GM12801 (cell line): Measurements from ENCODE around the gene FRMD4A.

Source experiments
- TF ChIP-seq, protein P1 (sequence below): IDR thresholded peaks from one replicate; pipeline ENCODE4 v1.5.1; 2011; ENCODE audit warnings: control low read depth; ENCODE audit not compliant: insufficient read length; ENCODE audit errors: extremely low read depth

FRMD4A gene

DNA sequence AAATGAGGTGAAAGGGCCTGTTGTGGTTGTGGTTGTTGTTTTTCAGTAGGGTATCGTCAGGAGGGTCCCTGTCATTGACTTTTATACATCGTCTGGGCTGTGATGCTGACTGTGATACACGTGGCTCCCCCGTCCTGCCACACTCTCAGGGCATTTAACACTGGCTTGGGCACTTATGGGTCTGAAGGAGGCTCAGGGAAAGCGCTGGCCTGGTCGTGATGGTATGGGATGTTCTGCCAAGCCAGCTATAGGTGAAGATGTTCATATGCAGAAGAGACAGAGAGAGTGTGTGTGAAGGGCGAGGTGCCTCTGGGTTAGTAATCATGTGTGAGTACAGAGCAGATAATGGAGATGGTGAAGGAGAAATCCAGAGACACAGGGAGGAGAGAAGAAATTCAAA lies 585.5 kb downstream of the FRMD4A start:
- TF ChIP-seq, protein P1, sequence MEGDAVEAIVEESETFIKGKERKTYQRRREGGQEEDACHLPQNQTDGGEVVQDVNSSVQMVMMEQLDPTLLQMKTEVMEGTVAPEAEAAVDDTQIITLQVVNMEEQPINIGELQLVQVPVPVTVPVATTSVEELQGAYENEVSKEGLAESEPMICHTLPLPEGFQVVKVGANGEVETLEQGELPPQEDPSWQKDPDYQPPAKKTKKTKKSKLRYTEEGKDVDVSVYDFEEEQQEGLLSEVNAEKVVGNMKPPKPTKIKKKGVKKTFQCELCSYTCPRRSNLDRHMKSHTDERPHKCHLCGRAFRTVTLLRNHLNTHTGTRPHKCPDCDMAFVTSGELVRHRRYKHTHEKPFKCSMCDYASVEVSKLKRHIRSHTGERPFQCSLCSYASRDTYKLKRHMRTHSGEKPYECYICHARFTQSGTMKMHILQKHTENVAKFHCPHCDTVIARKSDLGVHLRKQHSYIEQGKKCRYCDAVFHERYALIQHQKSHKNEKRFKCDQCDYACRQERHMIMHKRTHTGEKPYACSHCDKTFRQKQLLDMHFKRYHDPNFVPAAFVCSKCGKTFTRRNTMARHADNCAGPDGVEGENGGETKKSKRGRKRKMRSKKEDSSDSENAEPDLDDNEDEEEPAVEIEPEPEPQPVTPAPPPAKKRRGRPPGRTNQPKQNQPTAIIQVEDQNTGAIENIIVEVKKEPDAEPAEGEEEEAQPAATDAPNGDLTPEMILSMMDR, result no peak

DNA sequence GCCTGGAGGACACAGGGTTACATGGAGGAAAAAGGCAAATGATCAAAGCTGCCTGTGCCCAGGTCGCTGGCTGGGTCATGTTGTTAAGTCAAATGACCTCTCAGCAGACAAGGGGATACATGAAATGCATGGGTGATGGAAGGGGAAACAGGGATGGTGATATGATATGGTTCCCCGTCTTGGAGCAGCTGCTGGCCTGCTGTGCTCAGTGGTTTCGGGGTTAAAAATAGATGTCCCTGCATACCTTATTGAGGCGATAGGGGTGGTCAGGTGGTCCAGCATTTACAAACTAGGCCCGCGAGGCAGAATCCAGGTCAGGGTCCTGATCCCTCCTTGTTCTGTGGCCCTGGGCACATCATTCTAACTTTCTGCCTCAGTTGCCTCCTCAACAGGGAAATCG lies 586.8 kb downstream of the FRMD4A start:
- TF ChIP-seq, protein P1, result no peak

DNA sequence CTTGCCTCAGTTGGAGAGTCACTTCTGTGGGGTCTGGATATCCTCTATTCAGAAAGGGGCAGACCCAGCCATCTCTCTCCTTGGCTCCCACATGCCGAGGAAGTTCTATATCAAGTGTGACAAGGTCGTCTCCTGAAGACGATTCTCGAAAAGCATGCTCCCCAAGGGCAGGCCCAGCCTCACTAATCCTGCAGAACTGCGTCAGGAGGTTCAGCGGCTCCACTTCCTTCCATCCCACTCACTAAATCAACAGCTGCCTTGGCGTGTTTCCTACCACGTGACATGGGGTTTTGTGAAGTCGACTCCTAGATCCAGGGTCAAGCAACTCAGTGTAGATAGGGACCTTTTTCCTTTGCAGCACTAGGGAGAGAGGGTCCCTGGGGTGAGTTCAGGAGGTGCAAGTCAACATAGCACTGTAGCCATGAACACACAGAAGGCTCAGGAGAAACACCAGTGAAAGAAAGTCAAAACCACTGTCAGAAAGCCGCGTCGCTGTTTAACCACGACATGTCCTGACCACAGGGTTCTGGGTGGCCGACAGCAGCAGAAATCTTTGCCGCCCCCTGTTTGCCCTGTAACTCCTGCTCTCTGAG lies 587.5 kb downstream of the FRMD4A start:
- TF ChIP-seq, protein P1, result no peak

- TF ChIP-seq, protein P1, result no peak
These were observed 589.3 kb downstream of the FRMD4A start for GRCh38 chr10:13741438-13741837.

GRCh38 chr10:13740461-13740860 lies 590.3 kb downstream of the FRMD4A start:
- TF ChIP-seq, protein P1, result no peak

- TF ChIP-seq, protein P1, result no peak
These were observed 591.5 kb downstream of the FRMD4A start for GRCh38 chr10:13739183-13739582.

GRCh38 chr10:13736506-13736905 lies 594.2 kb downstream of the FRMD4A start:
- TF ChIP-seq, protein P1, result no peak
